ENCODE data around the gene TEX29.

The TEX29 gene

GRCh38 chr13:111390522-111391270 lies 70.3 kb downstream of the TEX29 start:
- no peak for DNase-seq (ENCODE audit: low read depth, low spot score)

- DNase-seq (ENCODE audit: low read depth, low spot score): no peak
Measured at GRCh38 chr13:111392486-111392885, 72.0 kb downstream of the TEX29 start.

- no peak for DNase-seq (ENCODE audit: low read depth, low spot score)
Measured at GRCh38 chr13:111393221-111393790, 72.9 kb downstream of the TEX29 start.

Data from activated CD4-positive, CD25-positive, alpha-beta regulatory T cell treated with anti-CD3 and anti-CD28 coated beads, Interleukin-2, amount 50 U/mL, for 16 hours (primary cell).